ENCODE data around the gene PDGFA. TPM values are rescaled to one million over a fixed set of nuclear protein-coding genes. Genes with fewer than 3 reads are reported as not detected.

PDGFA gene
- total and polyA plus RNA-seq, 4 donors: 21.8 to 40.6 (median 25.6) TPM

DNA sequence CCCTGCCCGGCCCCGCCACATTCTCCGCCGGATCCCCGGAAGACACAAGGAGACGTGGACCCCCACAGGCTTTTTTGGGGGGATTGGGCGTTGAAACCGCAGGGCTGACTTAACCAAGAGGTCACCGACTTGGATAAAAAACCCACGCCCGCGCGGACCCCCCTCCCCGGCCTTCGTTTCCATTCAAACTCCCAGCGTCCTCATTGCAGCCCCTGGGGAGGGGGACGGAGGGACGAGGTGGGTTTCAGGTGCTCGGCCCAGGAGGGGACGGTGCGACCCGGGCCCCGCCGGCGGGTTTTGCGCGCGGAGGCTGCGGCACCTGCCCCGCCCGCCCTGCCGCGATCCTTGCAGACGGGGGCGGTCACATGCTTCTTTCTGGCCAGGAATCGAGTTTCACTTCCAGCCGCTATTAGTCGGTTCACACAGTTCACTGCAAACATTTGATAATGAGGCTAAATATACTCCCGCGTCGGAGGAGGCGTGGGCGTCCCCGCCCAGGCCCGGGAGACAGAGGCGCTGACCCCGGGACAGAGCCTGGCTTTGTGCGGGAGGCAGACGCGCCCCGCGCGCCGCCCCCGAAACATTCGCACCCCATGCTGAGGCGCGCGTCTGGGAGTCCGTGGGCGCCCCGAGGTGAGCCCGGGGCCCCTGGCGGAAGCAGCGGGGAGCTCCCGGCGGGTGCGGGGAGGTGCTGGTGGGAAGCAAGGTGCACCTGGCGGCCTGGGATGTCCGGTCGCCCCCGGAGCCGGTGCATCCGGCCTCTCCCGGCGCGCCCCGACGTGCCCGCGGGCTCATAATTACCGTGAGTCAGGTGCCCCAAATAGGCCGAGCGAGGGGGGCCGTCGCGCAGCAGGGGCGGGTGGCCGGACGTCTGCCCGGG is 2.7 kb upstream of the PDGFA start:
- DNase-seq (peak; percentile 74 to 80 (median 80)), ATAC-seq (ENCODE audit: insufficient read depth, low FRiP score) (peak; percentile 14)
- Histone ChIP-seq H3K4me3 (peak overlapping the region; percentile 32), H3K9me3 (ENCODE audit: control insufficient read depth in 4 of 4, insufficient read depth in 3 of 4, low read length in 3 of 4) (no peaks in the 10 kb centered on the region), H3K27ac (ENCODE audit: low read depth in 1 of 2, low read length in 1 of 2) (peak overlapping the region in 1 of 2 donors; percentile 88), H3K27me3 (ENCODE audit: control insufficient read depth in 3 of 3, insufficient read depth in 3 of 3, low read length in 2 of 3) (peaks cover 0 to 28% (median 21%) of the 10 kb centered on the region in 3 donors), H3K4me1 (ENCODE audit: control insufficient read depth in 5 of 5, insufficient read depth in 5 of 5, low read length in 5 of 5) (peaks cover 0 to 14% (median 4%) of the 10 kb centered on the region in 5 donors), H3K9ac (ENCODE audit: insufficient read depth in 1 of 2, low read length in 2 of 2) (no peak overlapping the region), H3K36me3 (ENCODE audit: control insufficient read depth in 4 of 4, insufficient read depth in 4 of 4, low read length in 4 of 4) (no peaks in the 10 kb centered on the region)
- TF ChIP-seq, protein P1, sequence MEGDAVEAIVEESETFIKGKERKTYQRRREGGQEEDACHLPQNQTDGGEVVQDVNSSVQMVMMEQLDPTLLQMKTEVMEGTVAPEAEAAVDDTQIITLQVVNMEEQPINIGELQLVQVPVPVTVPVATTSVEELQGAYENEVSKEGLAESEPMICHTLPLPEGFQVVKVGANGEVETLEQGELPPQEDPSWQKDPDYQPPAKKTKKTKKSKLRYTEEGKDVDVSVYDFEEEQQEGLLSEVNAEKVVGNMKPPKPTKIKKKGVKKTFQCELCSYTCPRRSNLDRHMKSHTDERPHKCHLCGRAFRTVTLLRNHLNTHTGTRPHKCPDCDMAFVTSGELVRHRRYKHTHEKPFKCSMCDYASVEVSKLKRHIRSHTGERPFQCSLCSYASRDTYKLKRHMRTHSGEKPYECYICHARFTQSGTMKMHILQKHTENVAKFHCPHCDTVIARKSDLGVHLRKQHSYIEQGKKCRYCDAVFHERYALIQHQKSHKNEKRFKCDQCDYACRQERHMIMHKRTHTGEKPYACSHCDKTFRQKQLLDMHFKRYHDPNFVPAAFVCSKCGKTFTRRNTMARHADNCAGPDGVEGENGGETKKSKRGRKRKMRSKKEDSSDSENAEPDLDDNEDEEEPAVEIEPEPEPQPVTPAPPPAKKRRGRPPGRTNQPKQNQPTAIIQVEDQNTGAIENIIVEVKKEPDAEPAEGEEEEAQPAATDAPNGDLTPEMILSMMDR (IDR thresholded peaks at IDR 0.05; ENCODE audit: control extremely low read depth, extremely low read depth): no peak
- 1% methylated on average over 90 to 91 of the region's 91 CpGs for WGBS, 2 donors

DNA sequence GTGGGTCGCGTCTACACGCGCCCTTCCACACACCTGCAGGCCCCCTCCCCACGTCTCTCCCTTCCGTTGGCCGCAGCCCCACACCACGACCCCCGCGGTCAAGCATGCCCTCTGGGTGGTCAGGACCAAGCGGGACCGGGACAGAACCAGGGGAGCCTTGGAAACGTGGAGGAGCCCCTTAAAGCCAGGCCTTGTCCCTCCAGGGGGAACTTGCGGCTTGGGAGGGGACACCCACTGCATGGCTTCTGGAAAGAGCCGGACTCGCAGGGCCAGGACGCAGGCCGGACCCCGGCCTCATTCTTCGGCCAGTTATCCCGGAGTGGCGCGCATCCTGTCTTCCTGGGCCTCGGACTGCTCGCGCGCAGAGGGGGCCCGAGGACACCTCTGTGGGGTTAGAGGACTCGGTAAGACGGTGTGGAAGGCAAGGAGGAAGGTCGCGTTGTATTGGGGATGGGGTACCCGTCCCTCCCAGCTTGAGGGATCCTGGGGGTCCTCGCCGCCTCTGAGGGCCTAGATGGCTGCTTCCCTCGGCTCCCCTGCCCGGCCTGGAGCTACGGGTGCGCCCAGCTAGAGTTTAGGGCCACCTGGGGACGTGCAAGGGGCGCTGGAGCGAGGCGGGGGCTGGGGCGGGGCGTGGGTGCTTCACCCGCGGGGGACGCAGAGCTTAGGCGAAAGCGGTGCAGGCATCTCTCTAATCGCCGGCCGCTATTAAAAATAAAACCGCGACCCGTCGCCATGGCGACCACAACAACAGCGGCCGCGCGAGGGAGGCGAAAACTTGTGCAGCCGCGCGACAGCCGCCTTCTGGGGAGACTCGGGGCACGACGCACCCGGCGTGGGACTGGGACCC is 1.8 kb upstream of the PDGFA start:
- no peaks in the 10 kb centered on the region for H3K9me3 ChIP-seq (ENCODE audit: control insufficient read depth in 4 of 4, insufficient read depth in 3 of 4, low read length in 3 of 4)
- H3K4me1 ChIP-seq (ENCODE audit: control insufficient read depth in 5 of 5, insufficient read depth in 5 of 5, low read length in 5 of 5): peaks cover 0 to 14% (median 4%) of the 10 kb centered on the region in 5 donors
- peak overlapping the region in 1 of 2 donors; percentile 88 for H3K27ac ChIP-seq (ENCODE audit: low read depth in 1 of 2, low read length in 1 of 2)
- TF ChIP-seq, protein P1 (IDR thresholded peaks at IDR 0.05; ENCODE audit: control extremely low read depth, extremely low read depth): no peak
- H3K9ac ChIP-seq (ENCODE audit: insufficient read depth in 1 of 2, low read length in 2 of 2): no peak overlapping the region
- ATAC-seq (ENCODE audit: insufficient read depth, low FRiP score): no peak
- no peaks in the 10 kb centered on the region for H3K36me3 ChIP-seq (ENCODE audit: control insufficient read depth in 4 of 4, insufficient read depth in 4 of 4, low read length in 4 of 4)
- peak overlapping the region; percentile 32 for H3K4me3 ChIP-seq
- peak; percentile 76 to 89 (median 80) for DNase-seq
- 3 to 8% methylated on average over 71 to 72 of the region's 72 CpGs for WGBS, 2 donors
- peaks cover 0 to 28% (median 21%) of the 10 kb centered on the region in 3 donors for H3K27me3 ChIP-seq (ENCODE audit: control insufficient read depth in 3 of 3, insufficient read depth in 3 of 3, low read length in 2 of 3)

DNA sequence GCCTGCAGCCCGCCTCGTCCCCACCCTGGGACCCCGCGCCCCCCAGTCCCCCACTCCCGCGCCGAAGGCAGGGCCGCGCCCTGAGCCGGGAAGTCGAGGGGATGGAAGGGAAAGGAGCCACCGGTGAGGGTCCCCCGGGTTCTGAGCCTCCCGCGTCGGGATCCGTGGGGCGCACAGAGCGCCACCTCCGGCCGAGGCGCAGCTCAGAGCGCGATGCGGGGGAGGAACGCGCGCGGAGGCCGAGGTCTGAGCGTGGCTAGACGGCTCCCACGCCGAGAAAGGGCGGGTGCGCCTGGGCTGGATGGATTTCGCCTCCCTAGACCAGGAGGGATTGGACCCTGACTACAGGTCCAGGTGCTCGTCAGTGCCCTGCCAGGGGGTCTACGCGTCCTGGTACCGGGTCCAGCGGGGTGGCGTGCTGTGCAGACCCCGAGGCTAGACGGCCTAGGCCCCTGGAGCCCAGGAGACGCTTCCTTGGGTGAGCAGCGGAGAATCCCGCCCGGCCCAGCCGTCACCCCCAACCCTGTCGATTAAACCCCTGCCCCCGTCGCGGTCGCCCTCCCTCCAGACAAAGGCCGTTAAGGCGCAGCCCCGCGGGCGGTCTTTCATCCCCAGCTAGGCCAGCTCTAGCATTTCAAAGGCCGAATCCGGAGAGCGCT is 986 bp upstream of the PDGFA start:
- ATAC-seq (ENCODE audit: insufficient read depth, low FRiP score) (no peak), DNase-seq (peak in 1 of 3 donors; percentile 35)
- H3K27me3 ChIP-seq (ENCODE audit: control insufficient read depth in 3 of 3, insufficient read depth in 3 of 3, low read length in 2 of 3): peaks cover 0 to 28% (median 21%) of the 10 kb centered on the region in 3 donors
- TF ChIP-seq, protein P1 (IDR thresholded peaks at IDR 0.05; ENCODE audit: control extremely low read depth, extremely low read depth): no peak
- WGBS, 2 donors: 6 to 11% methylated on average over 57 to 63 of the region's 63 CpGs
- H3K4me3 ChIP-seq: no peak overlapping the region
- peaks cover 4 to 14% (median 10%) of the 10 kb centered on the region in 5 donors for H3K4me1 ChIP-seq (ENCODE audit: control insufficient read depth in 5 of 5, insufficient read depth in 5 of 5, low read length in 5 of 5)
- no peaks in the 10 kb centered on the region for H3K36me3 ChIP-seq (ENCODE audit: control insufficient read depth in 4 of 4, insufficient read depth in 4 of 4, low read length in 4 of 4)
- H3K27ac ChIP-seq (ENCODE audit: low read depth in 1 of 2, low read length in 1 of 2): peak overlapping the region; percentile 41 to 93
- no peak overlapping the region for H3K9ac ChIP-seq (ENCODE audit: insufficient read depth in 1 of 2, low read length in 2 of 2)
- no peaks in the 10 kb centered on the region for H3K9me3 ChIP-seq (ENCODE audit: control insufficient read depth in 4 of 4, insufficient read depth in 3 of 4, low read length in 3 of 4)
